NK-92 (cell line): Measurements from ENCODE around the gene FAM162A.
"Not testable (repeated sequence)": the region's sequence is repeated elsewhere in the genome, so short reads cannot be mapped to it uniquely, and the experiment has no call there.

Experiments
- DNase-seq: peaks from one replicate; lab custom pipeline; 2025; ENCODE audit not compliant: unreplicated experiment; lab: John Stamatoyannopoulos, UW

Gene FAM162A

GRCh38 chr3:122416966-122417365, 33.0 kb downstream of the FAM162A start:
- DNase-seq = no peak

GRCh38 chr3:122421101-122421500, 37.1 kb downstream of the FAM162A start:
- DNase-seq = no peak

- DNase-seq = no peak
Measured at GRCh38 chr3:122421836-122422235, 37.9 kb downstream of the FAM162A start.

- no peak for DNase-seq
Measured at GRCh38 chr3:122427857-122428471, 44.0 kb downstream of the FAM162A start.

- DNase-seq = no peak
Measured at GRCh38 chr3:122430371-122430770, 46.4 kb downstream of the FAM162A start.

GRCh38 chr3:122435950-122436349, 52.0 kb downstream of the FAM162A start:
- DNase-seq = no peak

GRCh38 chr3:122443090-122443489, 59.1 kb downstream of the FAM162A start:
- DNase-seq = no peak

GRCh38 chr3:122443762-122444490, 59.9 kb downstream of the FAM162A start:
- not testable (repeated sequence) for DNase-seq

- DNase-seq = not testable (repeated sequence)
Measured at GRCh38 chr3:122444491-122444887, 60.5 kb downstream of the FAM162A start.

- not testable (repeated sequence) for DNase-seq
Measured at GRCh38 chr3:122448218-122448617, 64.2 kb downstream of the FAM162A start.

GRCh38 chr3:122451371-122451770, 67.4 kb downstream of the FAM162A start:
- no peak for DNase-seq

GRCh38 chr3:122456074-122456473, 72.1 kb downstream of the FAM162A start:
- DNase-seq = no peak

GRCh38 chr3:122457706-122458105, 73.7 kb downstream of the FAM162A start:
- no peak for DNase-seq

GRCh38 chr3:122458992-122459391, 75.0 kb downstream of the FAM162A start:
- DNase-seq = no peak

GRCh38 chr3:122461806-122462205, 77.8 kb downstream of the FAM162A start:
- DNase-seq = no peak
